A549 (cell line): Measurements from ENCODE around the gene MXD4. TPM values are rescaled to one million over a fixed set of nuclear protein-coding genes. Genes with fewer than 3 reads are reported as not detected.

ENCODE experiments used
- ATAC-seq, 2 experiments: fragments of 200-7000 bp in 1 of 2; fragments of >200 bp in 1 of 2; cut with Nextera tagmentation in 1 of 2; cut with Tn5 transposase in 1 of 2; 3 replicates each; pipeline versions ENCODE4 v1.8.0 to v1.9.1; 2018 to 2020; ENCODE audit warnings: mild to moderate bottlenecking in 1 of 2, moderate library complexity in 1 of 2
- CTCF ChIA-PET: fragments of 300-600 bp; sonication (Branson Sonifier 250); formaldehyde crosslinking; extraction: SDS; loops from one replicate; lab custom pipeline; 2021; ENCODE audit warnings: antibody characterized with exemption, inconsistent platforms; lab: Yijun Ruan, JAX
- POLR2A ChIA-PET: fragments of 350-600 bp; formaldehyde crosslinking; extraction: SDS; loops from one replicate; lab custom pipeline; 2021; ENCODE audit warnings: antibody characterized with exemption, inconsistent platforms; lab: Yijun Ruan, JAX
- DNase-seq, 2 experiments: peaks; one replicate each; pipeline versions ENCODE4 v3.0.0 to v3.0.0-alpha.2; 2011 to 2016; ENCODE audit warnings: low read depth in 1 of 2, low spot score in 1 of 2
- FAIRE-seq: peaks from 2 replicates; lab custom pipeline; 2011; peaks lifted over from hg19 to GRCh38; lab: Jason Lieb, UNC
- H3K27ac ChIP-seq, 2 experiments: fragments of >200 bp; sonication (Bioruptor Twin); formaldehyde crosslinking; 3 replicates each; pipeline ENCODE4 v1.5.1; 2016 to 2017
- H3K4me1 ChIP-seq: fragments of >200 bp; sonication (Bioruptor Twin); formaldehyde crosslinking; 3 replicates; pipeline ENCODE4 v1.6.1; 2016
- H3K4me2 ChIP-seq: fragments of >200 bp; sonication (Bioruptor Twin); formaldehyde crosslinking; 3 replicates; pipeline ENCODE4 v1.6.1; 2016
- H3K4me3 ChIP-seq: fragments of >200 bp; sonication (Bioruptor Twin); formaldehyde crosslinking; 3 replicates; pipeline ENCODE4 v1.5.1; 2016
- H3K9me3 ChIP-seq: fragments of >200 bp; sonication (Bioruptor Twin); formaldehyde crosslinking; 3 replicates; pipeline ENCODE4 v1.6.1; 2016
- CBX2 ChIP-seq: fragments of 200-600 bp; sonication (generic); IDR thresholded peaks from 2 replicates; pipeline ENCODE4 v1.6.1; 2016; ENCODE audit warnings: low read depth, mild to moderate bottlenecking, borderline replicate concordance
- CBX8 ChIP-seq: fragments of 200-600 bp; sonication (generic); IDR thresholded peaks from 2 replicates; pipeline ENCODE4 v1.6.1; 2016
- CHD2 ChIP-seq: fragments of 150-350 bp; IDR thresholded peaks from 2 replicates; pipeline ENCODE4 v1.6.1; 2014; ENCODE audit warnings: low read length; ENCODE audit not compliant: partially characterized antibody
- EHF ChIP-seq: fragments of 250-450 bp; sonication (Bioruptor Pico); IDR thresholded peaks from 2 replicates; pipeline ENCODE4 v1.5.0; 2020; ENCODE audit warnings: mild to moderate bottlenecking
- EP300 ChIP-seq, 2 experiments: fragments of >200 bp; sonication (Bioruptor Twin); formaldehyde crosslinking; IDR thresholded peaks; 2 replicates in 1 of 2; 3 replicates in 1 of 2; pipeline ENCODE4 v1.6.1; 2016 to 2017
- FOXS1 ChIP-seq: fragments of 250-450 bp; sonication (Bioruptor Pico); IDR thresholded peaks from 2 replicates; pipeline ENCODE4 v1.5.0; 2020; ENCODE audit warnings: mild to moderate bottlenecking, moderate library complexity
- HDAC2 ChIP-seq: fragments of 200-600 bp; sonication (generic); IDR thresholded peaks from 2 replicates; pipeline ENCODE4 v1.6.1; 2016
- HOXA7 ChIP-seq: fragments of 250-450 bp; sonication (Bioruptor Pico); IDR thresholded peaks from 2 replicates; pipeline ENCODE4 v1.5.0; 2020; ENCODE audit warnings: mild to moderate bottlenecking, moderate library complexity
- HOXB13 ChIP-seq: fragments of 250-450 bp; sonication (Bioruptor Pico); IDR thresholded peaks from 2 replicates; pipeline ENCODE4 v1.5.0; 2020; ENCODE audit warnings: low read depth, mild to moderate bottlenecking, moderate library complexity
- HOXB5 ChIP-seq: fragments of 250-450 bp; sonication (Bioruptor Pico); IDR thresholded peaks from 2 replicates; pipeline ENCODE4 v1.5.0; 2020; ENCODE audit warnings: mild to moderate bottlenecking, moderate library complexity
- KDM1A ChIP-seq: fragments of 200-600 bp; sonication (generic); IDR thresholded peaks from 2 replicates; pipeline ENCODE4 v1.6.1; 2016; ENCODE audit warnings: low read depth, mild to moderate bottlenecking
- KDM5A ChIP-seq: fragments of 200-600 bp; sonication (generic); IDR thresholded peaks from 2 replicates; pipeline ENCODE4 v1.6.1; 2016; ENCODE audit warnings: antibody characterized with exemption, mild to moderate bottlenecking
- MAZ ChIP-seq: fragments of 150-350 bp; IDR thresholded peaks from 2 replicates; pipeline ENCODE4 v1.6.1; 2014; ENCODE audit warnings: antibody characterized with exemption, low read depth, low read length, borderline replicate concordance
- NFE2L2 ChIP-seq: fragments of 150-350 bp; conservative IDR thresholded peaks from 2 replicates; pipeline ENCODE4 v1.6.1; 2014; ENCODE audit warnings: low read length
- NPAS2 ChIP-seq: fragments of 250-450 bp; sonication (Bioruptor Pico); IDR thresholded peaks from 2 replicates; pipeline ENCODE4 v1.8.0; 2022; ENCODE audit warnings: mild to moderate bottlenecking, moderate library complexity, borderline replicate concordance
- PHF8 ChIP-seq: fragments of 200-600 bp; sonication (generic); IDR thresholded peaks from 2 replicates; pipeline ENCODE4 v1.6.1; 2016; ENCODE audit warnings: low read depth, mild to moderate bottlenecking, antibody characterized with exemption, moderate library complexity, borderline replicate concordance
- POLR2AphosphoS2 ChIP-seq: conservative IDR thresholded peaks from 2 replicates; pipeline ENCODE4 v1.6.1; 2012; ENCODE audit warnings: low read length, improper control_type of control experiment, inconsistent platforms
- TP53 ChIP-seq: fragments of 250-450 bp; sonication (Bioruptor Pico); IDR thresholded peaks from 2 replicates; pipeline ENCODE4 v1.5.0; 2021; ENCODE audit warnings: mild to moderate bottlenecking, moderate library complexity
- ZC3H11A ChIP-seq: fragments of 450-650 bp; IDR thresholded peaks from 2 replicates; pipeline ENCODE4 v1.6.1; 2014; ENCODE audit warnings: antibody characterized with exemption, mild to moderate bottlenecking
- WGBS: methylation state at CpG from one replicate; pipeline ENCODE4 v1.1.6; 2017; ENCODE audit errors: missing lambda C conversion rate; 5-methylcytosine and 5-hydroxymethylcytosine counted together
- polyA plus RNA-seq, 4 experiments: library from polyadenylated mRNA; depleted of rRNA in 3 of 4; stranded (reverse); fragments of >200 nt; fragmentation: RNase III in 1 of 4; extraction: RNeasy Plus Mini Kit Qiagen cat#74134 plus additional on column Dnase treatment in 1 of 4; gene quantifications; 2 replicates in 3 of 4; 3 replicates in 1 of 4; pipeline ENCODE4 v1.2.3, GENCODE V29; 2011 to 2017
- TF ChIP-seq, protein P1 (sequence below): fragments of >200 bp; sonication (Bioruptor Twin); formaldehyde crosslinking; IDR thresholded peaks from 3 replicates; pipeline ENCODE4 v1.5.1; 2016
- TF ChIP-seq, protein P2 (sequence below): fragments of 450-650 bp; IDR thresholded peaks from 2 replicates; pipeline ENCODE4 v1.6.1; 2014; ENCODE audit warnings: antibody characterized with exemption
- TF ChIP-seq, protein P3 (sequence below): fragments of >200 bp; sonication (Bioruptor Twin); formaldehyde crosslinking; IDR thresholded peaks from 2 replicates; pipeline ENCODE4 v1.6.1; 2016
- TF ChIP-seq, protein P4 (sequence below): fragments of >200 bp; sonication (Bioruptor Twin); formaldehyde crosslinking; IDR thresholded peaks from 3 replicates; pipeline ENCODE4 v1.6.1; 2016

MXD4 gene
- polyA plus RNA-seq, 2 of the 4 experiments (the other 2 are of a cell fraction), result 10.8 to 18.5 TPM

DNA sequence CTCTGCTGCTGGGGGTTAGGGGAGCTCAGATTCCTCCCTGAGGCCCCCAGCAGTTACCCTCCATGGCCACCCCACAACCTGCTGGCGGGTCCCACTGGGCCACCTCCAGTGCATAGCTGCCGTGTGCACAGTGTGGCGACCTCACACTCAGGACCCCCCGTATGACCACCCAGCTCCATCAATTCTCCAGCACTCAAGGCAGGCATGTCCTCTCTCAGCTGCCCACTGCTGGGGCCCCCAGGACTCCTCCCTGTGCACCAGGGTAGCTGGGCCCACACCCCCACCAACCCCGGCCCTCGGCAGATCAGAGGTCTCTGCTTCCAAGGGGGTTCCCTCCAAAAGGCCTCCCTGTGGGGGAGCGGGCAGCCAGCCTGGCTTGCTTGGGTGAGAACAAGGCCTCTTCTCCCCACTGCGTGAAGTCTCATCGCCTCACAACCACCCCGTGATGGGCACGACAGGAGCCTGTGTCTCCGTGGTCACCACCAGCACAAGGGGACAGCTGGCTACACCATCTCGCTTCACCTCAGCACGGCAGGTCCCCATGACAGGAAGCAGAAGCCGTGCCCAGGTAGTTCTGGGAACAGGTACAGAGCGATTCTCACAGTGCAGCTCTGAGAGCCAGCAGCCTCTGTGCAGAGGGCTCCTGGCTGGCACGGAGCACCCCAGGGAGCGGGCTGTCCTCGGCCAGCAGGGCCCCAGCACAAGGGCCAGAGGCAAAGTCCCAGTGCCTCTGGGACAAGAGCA is 15.4 kb downstream of the MXD4 start:
- Histone ChIP-seq H3K4me1 (no peaks in the 10 kb centered on the region), H3K4me3 (no peak overlapping the region), H3K27ac (no peak overlapping the region), H3K9me3 (no peaks in the 10 kb centered on the region), H3K4me2 (no peak overlapping the region)
- 97% methylated on average over 9 of the region's 19 CpGs for WGBS
- ATAC-seq, result no peak
- ChIA-PET CTCF (interaction anchor here (0.6 kb wide), 1 partner anchor 211 kb away, joined by 4 read pairs; no protein-coding TSS in a partner anchor), POLR2A (no interaction called here)
- TF ChIP-seq, protein P1, sequence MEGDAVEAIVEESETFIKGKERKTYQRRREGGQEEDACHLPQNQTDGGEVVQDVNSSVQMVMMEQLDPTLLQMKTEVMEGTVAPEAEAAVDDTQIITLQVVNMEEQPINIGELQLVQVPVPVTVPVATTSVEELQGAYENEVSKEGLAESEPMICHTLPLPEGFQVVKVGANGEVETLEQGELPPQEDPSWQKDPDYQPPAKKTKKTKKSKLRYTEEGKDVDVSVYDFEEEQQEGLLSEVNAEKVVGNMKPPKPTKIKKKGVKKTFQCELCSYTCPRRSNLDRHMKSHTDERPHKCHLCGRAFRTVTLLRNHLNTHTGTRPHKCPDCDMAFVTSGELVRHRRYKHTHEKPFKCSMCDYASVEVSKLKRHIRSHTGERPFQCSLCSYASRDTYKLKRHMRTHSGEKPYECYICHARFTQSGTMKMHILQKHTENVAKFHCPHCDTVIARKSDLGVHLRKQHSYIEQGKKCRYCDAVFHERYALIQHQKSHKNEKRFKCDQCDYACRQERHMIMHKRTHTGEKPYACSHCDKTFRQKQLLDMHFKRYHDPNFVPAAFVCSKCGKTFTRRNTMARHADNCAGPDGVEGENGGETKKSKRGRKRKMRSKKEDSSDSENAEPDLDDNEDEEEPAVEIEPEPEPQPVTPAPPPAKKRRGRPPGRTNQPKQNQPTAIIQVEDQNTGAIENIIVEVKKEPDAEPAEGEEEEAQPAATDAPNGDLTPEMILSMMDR, result no peak
- TF ChIP-seq, protein P2, sequence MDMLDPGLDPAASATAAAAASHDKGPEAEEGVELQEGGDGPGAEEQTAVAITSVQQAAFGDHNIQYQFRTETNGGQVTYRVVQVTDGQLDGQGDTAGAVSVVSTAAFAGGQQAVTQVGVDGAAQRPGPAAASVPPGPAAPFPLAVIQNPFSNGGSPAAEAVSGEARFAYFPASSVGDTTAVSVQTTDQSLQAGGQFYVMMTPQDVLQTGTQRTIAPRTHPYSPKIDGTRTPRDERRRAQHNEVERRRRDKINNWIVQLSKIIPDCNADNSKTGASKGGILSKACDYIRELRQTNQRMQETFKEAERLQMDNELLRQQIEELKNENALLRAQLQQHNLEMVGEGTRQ, result no peak
- no peak for TF ChIP-seq FOXS1 (CRISPR knock-in tag)
- FAIRE-seq, result no peak
- DNase-seq, result no peak

DNA sequence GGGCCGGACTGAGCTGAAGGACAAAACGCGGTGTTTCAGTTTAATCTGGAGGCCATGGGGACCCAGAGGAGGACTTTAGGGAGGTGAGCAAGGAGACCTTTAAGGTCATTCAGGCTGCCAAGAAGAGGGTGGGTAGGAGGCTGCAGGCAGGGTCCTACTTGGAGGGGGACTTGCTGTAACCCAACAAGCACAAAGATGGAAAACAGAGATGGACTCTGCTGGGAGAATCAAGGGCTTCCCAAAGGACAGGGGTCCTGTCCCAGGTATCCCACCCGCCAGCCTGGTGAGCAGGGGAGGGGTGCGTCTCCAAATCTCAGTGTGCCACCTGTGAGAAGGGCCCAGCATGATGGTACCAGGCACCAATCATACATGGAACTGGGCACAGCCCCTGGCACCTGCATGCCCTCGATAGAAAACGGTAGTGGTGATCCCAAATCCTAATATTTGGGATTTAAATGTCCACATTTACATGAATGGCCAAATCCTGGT is 16.1 kb downstream of the MXD4 start:
- no peak for FAIRE-seq
- no peak for DNase-seq
- TF ChIP-seq HOXA7, result no peak
- TF ChIP-seq HDAC2, result no peak
- TF ChIP-seq FOXS1 (CRISPR knock-in tag), result no peak
- TF ChIP-seq, protein P3, sequence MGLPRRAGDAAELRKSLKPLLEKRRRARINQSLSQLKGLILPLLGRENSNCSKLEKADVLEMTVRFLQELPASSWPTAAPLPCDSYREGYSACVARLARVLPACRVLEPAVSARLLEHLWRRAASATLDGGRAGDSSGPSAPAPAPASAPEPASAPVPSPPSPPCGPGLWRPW, result no peak
- no peak for TF ChIP-seq HOXB13 (CRISPR knock-in tag)
- no peak for TF ChIP-seq EHF (CRISPR knock-in tag)
- TF ChIP-seq HOXB5, result no peak
- TF ChIP-seq KDM5A, result no peak
- TF ChIP-seq CBX8, result no peak
- TF ChIP-seq CBX2, result no peak
- no peaks in the 10 kb centered on the region for H3K4me1 ChIP-seq
- no peak overlapping the region for H3K4me2 ChIP-seq
- ATAC-seq, result no peak
- no peak overlapping the region for H3K4me3 ChIP-seq
- POLR2A ChIA-PET, result interaction anchor here (0.6 kb wide), 1 partner anchor 159 kb away, joined by 5 read pairs; no protein-coding TSS in a partner anchor
- no peaks in the 10 kb centered on the region for H3K9me3 ChIP-seq
- CTCF ChIA-PET, result no interaction called here
- no peak overlapping the region for H3K27ac ChIP-seq
- WGBS, result 94% methylated on average over 3 of the region's 7 CpGs

DNA sequence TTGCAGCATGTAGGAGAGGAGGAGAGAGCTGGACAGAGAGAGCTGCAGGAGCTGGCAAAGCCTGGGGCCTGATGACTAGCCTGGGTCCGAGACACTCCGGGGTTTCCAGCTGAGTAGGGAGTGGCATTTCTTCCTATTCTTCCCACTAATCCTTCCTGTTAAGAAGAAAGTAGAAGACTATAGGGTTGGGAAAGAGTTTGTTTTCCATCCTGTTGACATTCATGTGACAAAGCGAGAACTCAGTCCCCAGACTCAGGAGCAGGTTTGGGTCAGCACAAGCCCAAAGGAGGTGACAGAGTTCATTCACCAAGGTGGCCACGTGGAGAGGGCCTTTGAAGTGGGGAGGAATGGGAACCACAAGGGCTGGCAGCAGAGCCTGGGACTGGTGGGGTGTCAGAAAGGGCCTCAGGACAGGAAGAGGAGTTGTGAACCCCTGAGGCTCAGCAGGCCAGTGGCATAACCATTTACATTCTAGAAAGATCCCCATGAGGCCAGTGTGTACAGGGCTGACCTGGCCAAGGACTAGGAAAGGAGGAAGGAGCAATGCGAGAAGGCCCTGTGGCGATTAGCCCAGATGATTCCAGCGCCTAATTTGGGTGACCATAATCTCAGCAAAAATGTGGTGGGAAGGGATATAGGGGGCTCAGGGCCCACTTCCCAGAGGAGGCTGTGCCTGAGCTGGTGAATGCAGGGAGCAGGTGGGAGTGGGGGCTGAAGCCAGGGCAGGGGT is 16.7 kb downstream of the MXD4 start:
- WGBS, result 66% methylated on average over 7 of the region's 7 CpGs
- CTCF ChIA-PET, result no interaction called here
- H3K4me3 ChIP-seq, result no peak overlapping the region
- ATAC-seq (no peak), DNase-seq (no peak), FAIRE-seq (no peak)
- H3K4me2 ChIP-seq, result no peak overlapping the region
- POLR2A ChIA-PET, result interaction anchor here (0.6 kb wide), 1 partner anchor 160 kb away, joined by 5 read pairs; no protein-coding TSS in a partner anchor
- no peaks in the 10 kb centered on the region for H3K9me3 ChIP-seq
- 0 out of 6 replicates have a peak overlapping the region, but pooled peaks of 1 of the 2 experiments have one; percentile 26 for H3K27ac ChIP-seq
- H3K4me1 ChIP-seq, result peaks cover 5% of the 10 kb centered on the region; the same call in 2 of the 3 replicates
- TF ChIP-seq PHF8 (no peak), TP53 (CRISPR knock-in tag) (no peak), POLR2AphosphoS2 (no peak), ZC3H11A (no peak), NPAS2 (CRISPR knock-in tag) (no peak), CHD2 (no peak), KDM1A (no peak), EP300 (IDR thresholded peaks at IDR 0.05) (no peak), NFE2L2 (no peak), MAZ (no peak)
- TF ChIP-seq, protein P4, sequence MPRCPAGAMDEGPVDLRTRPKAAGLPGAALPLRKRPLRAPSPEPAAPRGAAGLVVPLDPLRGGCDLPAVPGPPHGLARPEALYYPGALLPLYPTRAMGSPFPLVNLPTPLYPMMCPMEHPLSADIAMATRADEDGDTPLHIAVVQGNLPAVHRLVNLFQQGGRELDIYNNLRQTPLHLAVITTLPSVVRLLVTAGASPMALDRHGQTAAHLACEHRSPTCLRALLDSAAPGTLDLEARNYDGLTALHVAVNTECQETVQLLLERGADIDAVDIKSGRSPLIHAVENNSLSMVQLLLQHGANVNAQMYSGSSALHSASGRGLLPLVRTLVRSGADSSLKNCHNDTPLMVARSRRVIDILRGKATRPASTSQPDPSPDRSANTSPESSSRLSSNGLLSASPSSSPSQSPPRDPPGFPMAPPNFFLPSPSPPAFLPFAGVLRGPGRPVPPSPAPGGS, result no peak
